RWPE2 (cell line): ENCODE results near the gene IER5L.
A peak's percentile ranks its signal among the peaks of the same experiment; 100 is the strongest.

Source experiments
- ATAC-seq: fragments of 200-7000 bp; cut with Tn5 transposase; 3 replicates; pipeline ENCODE4 v1.9.1; 2021; ENCODE audit warnings: low read depth
- DNase-seq: peaks from one replicate; pipeline ENCODE4 v3.0.0-alpha.2; 2020; ENCODE audit warnings: low spot score
- H3K27ac ChIP-seq: fragments of 450-650 bp; 2 replicates; pipeline ENCODE4 v1.5.1; 2017; ENCODE audit warnings: mild to moderate bottlenecking; ENCODE audit not compliant: poor library complexity, severe bottlenecking
- H3K27me3 ChIP-seq: fragments of 250-450 bp; sonication (Bioruptor Pico); 2 replicates; pipeline ENCODE4 v1.5.1; 2021; ENCODE audit warnings: mild to moderate bottlenecking, moderate library complexity; ENCODE audit not compliant: insufficient read depth, poor library complexity, severe bottlenecking
- H3K36me3 ChIP-seq: fragments of 250-450 bp; sonication (Bioruptor Pico); 2 replicates; pipeline ENCODE4 v1.5.1; 2020; ENCODE audit warnings: low read depth, mild to moderate bottlenecking, moderate library complexity
- H3K4me1 ChIP-seq: fragments of 250-450 bp; sonication (Bioruptor Pico); 2 replicates; pipeline ENCODE4 v1.5.1; 2021; ENCODE audit warnings: mild to moderate bottlenecking, moderate library complexity; ENCODE audit not compliant: insufficient read depth, poor library complexity, severe bottlenecking
- H3K4me3 ChIP-seq: fragments of 250-450 bp; sonication (Bioruptor Pico); 2 replicates; pipeline ENCODE4 v1.5.1; 2021; ENCODE audit warnings: mild to moderate bottlenecking, moderate library complexity; ENCODE audit not compliant: severe bottlenecking
- H3K9me3 ChIP-seq: fragments of 250-450 bp; sonication (Bioruptor Pico); 2 replicates; pipeline ENCODE4 v1.5.1; 2021; ENCODE audit warnings: mild to moderate bottlenecking, moderate library complexity; ENCODE audit not compliant: severe bottlenecking
- TF ChIP-seq, protein P1 (sequence below): fragments of 450-650 bp; IDR thresholded peaks from one replicate; pipeline ENCODE4 v1.5.1; 2017; ENCODE audit warnings: mild to moderate bottlenecking, moderate library complexity; ENCODE audit not compliant: poor library complexity, severe bottlenecking

Gene IER5L

DNA sequence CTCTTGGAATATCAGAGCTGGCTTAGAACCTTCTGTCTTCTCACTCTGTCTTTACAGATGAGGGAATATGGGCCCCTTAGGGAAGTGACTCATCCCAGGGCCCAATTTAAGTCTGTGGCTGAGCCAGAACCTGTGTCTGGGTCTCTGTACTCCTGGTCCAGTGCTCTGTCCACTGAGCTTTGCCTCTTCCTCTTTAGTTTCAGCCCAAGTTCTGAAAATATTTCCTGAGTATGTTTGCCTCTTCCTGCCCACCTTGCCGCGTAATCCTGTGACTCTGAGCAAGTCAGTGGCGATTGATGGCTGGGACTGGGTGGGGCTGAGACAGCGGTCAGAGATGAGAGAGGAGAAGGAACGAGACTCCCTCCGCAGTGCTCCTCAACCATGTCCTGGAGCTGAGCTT lies 7.8 kb downstream of the IER5L start:
- Histone ChIP-seq H3K27me3 (no peaks in the 10 kb centered on the region), H3K27ac (peak overlapping the region; percentile 73), H3K9me3 (peaks cover 2% of the 10 kb centered on the region), H3K4me3 (no peak overlapping the region), H3K4me1 (peaks cover 32% of the 10 kb centered on the region), H3K36me3 (no peaks in the 10 kb centered on the region)
- ATAC-seq, result no peak
- TF ChIP-seq, protein P1, sequence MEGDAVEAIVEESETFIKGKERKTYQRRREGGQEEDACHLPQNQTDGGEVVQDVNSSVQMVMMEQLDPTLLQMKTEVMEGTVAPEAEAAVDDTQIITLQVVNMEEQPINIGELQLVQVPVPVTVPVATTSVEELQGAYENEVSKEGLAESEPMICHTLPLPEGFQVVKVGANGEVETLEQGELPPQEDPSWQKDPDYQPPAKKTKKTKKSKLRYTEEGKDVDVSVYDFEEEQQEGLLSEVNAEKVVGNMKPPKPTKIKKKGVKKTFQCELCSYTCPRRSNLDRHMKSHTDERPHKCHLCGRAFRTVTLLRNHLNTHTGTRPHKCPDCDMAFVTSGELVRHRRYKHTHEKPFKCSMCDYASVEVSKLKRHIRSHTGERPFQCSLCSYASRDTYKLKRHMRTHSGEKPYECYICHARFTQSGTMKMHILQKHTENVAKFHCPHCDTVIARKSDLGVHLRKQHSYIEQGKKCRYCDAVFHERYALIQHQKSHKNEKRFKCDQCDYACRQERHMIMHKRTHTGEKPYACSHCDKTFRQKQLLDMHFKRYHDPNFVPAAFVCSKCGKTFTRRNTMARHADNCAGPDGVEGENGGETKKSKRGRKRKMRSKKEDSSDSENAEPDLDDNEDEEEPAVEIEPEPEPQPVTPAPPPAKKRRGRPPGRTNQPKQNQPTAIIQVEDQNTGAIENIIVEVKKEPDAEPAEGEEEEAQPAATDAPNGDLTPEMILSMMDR, result no peak
- DNase-seq, result no peak

DNA sequence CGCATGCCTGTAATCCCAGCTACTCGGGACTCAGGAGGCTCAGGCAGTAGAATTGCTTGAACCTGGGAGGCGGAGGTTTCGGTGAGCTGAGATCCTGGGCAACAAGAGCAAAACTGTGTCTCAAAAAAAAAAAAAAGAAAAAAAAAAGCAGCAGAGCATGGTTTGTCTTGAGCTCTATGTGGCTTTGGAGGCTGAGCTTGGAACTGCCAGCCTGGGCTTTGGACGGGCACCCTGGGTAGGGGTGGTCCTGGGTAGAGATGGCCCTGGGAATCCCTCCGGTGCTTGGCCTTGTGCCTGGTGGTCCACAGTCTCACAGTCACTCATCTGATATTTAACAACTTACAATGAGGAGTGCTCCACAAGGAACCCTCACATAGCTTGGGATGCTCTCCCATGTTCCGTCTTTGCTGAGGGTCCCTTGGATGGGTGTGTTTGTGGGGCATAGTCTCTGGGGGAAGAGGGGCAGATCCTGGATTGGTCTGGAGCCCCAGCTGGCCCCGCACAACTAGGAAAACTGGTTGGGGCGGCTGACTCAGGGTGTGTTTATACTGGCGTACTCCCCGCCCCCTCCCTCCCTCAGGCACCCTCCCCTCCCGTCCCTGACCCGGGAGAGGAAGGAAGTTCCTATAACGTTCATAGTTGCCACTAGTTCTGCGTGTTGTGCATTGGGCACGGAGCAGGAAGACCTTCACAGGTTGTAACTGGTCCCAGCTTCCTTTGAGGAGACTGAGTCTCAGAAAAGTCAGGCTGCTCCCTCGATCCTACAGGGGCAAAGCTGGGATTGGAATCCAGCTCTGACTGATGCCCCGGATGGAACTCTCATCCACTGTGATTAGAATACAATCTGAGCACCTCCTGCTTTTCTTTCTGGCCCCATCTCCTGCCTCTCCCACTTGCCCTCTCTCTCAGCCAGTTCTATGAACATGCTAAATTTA lies 11.2 kb downstream of the IER5L start:
- peak; percentile 89 for DNase-seq
- Histone ChIP-seq H3K9me3 (peaks cover 2% of the 10 kb centered on the region), H3K36me3 (no peaks in the 10 kb centered on the region), H3K4me3 (peak overlapping the region; percentile 9), H3K27ac (peak overlapping the region; percentile 93), H3K4me1 (peaks cover 31% of the 10 kb centered on the region), H3K27me3 (no peaks in the 10 kb centered on the region)
- TF ChIP-seq, protein P1, result no peak
- ATAC-seq, result peak; percentile 82

DNA sequence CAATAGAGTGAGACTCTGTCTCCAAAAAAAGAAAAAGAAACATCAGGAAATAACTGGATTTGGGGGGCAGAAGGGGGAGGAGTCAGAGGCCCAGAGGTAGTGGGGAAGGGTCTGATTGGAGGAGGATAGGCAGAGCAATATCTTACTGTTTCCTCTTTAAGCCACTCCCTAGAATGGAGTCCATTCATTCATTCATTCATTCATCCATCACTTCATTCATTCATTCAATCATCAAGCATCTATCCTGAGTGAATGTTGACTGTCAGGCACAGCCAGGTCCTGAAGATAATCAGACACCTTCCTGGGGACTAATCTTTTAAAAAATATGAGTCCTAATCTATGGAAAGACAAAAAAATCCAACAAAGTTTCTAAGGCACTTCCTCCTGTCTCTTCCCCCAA lies 12.9 kb downstream of the IER5L start:
- peaks cover 30% of the 10 kb centered on the region for H3K4me1 ChIP-seq
- peaks cover 2% of the 10 kb centered on the region for H3K9me3 ChIP-seq
- H3K36me3 ChIP-seq, result no peaks in the 10 kb centered on the region
- ATAC-seq (no peak), DNase-seq (no peak)
- no peaks in the 10 kb centered on the region for H3K27me3 ChIP-seq
- H3K27ac ChIP-seq, result no peak overlapping the region
- TF ChIP-seq, protein P1, result no peak
- H3K4me3 ChIP-seq, result no peak overlapping the region

DNA sequence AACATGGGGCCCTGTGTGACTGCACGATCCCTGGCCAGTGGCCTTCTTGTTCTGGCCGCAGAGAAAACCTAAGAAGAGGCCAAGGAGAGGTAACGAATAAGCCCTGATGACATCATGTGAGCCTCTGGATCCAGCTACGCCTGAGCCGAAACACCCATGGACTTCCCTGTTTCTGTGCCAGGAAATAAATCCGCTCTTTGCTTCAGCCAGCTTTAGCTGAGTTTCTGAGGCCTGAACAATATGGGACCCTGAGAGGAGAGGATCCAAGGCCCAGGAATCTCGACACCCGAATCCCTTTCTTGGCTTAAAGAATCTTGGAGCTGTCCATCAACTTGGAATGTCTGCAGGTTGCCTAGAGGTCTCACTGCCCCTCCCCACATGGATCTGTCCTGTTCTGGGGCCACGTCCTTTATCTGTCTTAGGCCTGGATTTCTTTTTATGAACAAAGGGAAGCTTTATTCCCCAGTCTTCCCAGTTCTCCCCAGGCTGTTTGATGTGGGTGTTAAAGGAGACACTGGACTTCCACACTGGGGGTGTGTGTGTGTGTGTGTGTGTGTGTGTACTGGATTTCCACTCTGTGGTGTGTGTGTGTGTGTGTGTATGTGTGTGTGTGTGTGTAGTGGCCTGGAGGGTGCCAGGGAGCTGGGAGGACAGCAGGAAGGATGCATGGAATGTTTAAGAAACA lies 13.7 kb downstream of the IER5L start:
- H3K27me3 ChIP-seq, result no peaks in the 10 kb centered on the region
- DNase-seq (no peak), ATAC-seq (no peak)
- H3K27ac ChIP-seq, result no peak overlapping the region
- H3K4me3 ChIP-seq, result no peak overlapping the region
- TF ChIP-seq, protein P1, result no peak
- H3K9me3 ChIP-seq, result peaks cover 2% of the 10 kb centered on the region
- H3K36me3 ChIP-seq, result no peaks in the 10 kb centered on the region
- peaks cover 24% of the 10 kb centered on the region for H3K4me1 ChIP-seq
